ENCODE measurements around the gene DCLRE1C. TPM values are rescaled to one million over a fixed set of nuclear protein-coding genes. Genes with fewer than 3 reads are reported as not detected.
"Not testable (repeated sequence)": the region's sequence is repeated elsewhere in the genome, so short reads cannot be mapped to it uniquely, and the experiment has no call there.

Gene DCLRE1C
- total and polyA plus RNA-seq, 4 donors: 10.0 to 14.2 (median 13.3) TPM

GRCh38 chr10:14947268-14947667 is 6.6 kb downstream of the DCLRE1C start:
- WGBS (ENCODE audit: insufficient coverage): 91% methylated on average over 1 of the region's 1 CpG
- no peak for DNase-seq (ENCODE audit: low read depth in 4 of 6, low spot score in 6 of 6)
- Histone ChIP-seq H3K4me3 (ENCODE audit: low read depth, low read length) (no peak overlapping the region), H3K4me1 (ENCODE audit: control insufficient read depth, insufficient read depth, low read length) (no peaks in the 10 kb centered on the region), H3K9me3 (ENCODE audit: control insufficient read depth, insufficient read depth, low read length) (no peaks in the 10 kb centered on the region), H3K27me3 (ENCODE audit: control insufficient read depth, insufficient read depth, low read length) (no peaks in the 10 kb centered on the region), H3K36me3 (ENCODE audit: control insufficient read depth, insufficient read depth, low read length) (peaks cover 25% of the 10 kb centered on the region), H3K27ac (ENCODE audit: low read depth, low read length) (no peak overlapping the region)

GRCh38 chr10:14945108-14945507 is 8.8 kb downstream of the DCLRE1C start:
- no peak overlapping the region for H3K4me3 ChIP-seq (ENCODE audit: low read depth, low read length)
- no peaks in the 10 kb centered on the region for H3K27me3 ChIP-seq (ENCODE audit: control insufficient read depth, insufficient read depth, low read length)
- no peaks in the 10 kb centered on the region for H3K9me3 ChIP-seq (ENCODE audit: control insufficient read depth, insufficient read depth, low read length)
- DNase-seq (ENCODE audit: low read depth in 4 of 6, low spot score in 6 of 6): no peak
- H3K36me3 ChIP-seq (ENCODE audit: control insufficient read depth, insufficient read depth, low read length): peaks cover 29% of the 10 kb centered on the region
- no peak overlapping the region for H3K27ac ChIP-seq (ENCODE audit: low read depth, low read length)
- H3K4me1 ChIP-seq (ENCODE audit: control insufficient read depth, insufficient read depth, low read length): no peaks in the 10 kb centered on the region
- 100% methylated on average over 1 of the region's 5 CpGs for WGBS (ENCODE audit: insufficient coverage)

GRCh38 chr10:14942950-14943338 is 11.0 kb downstream of the DCLRE1C start:
- H3K27me3 ChIP-seq (ENCODE audit: control insufficient read depth, insufficient read depth, low read length); H3K27ac ChIP-seq (ENCODE audit: low read depth, low read length); H3K9me3 ChIP-seq (ENCODE audit: control insufficient read depth, insufficient read depth, low read length); H3K4me1 ChIP-seq (ENCODE audit: control insufficient read depth, insufficient read depth, low read length); H3K4me3 ChIP-seq (ENCODE audit: low read depth, low read length); DNase-seq (ENCODE audit: low read depth in 4 of 6, low spot score in 6 of 6): not testable (repeated sequence)
- peaks cover 27% of the 10 kb centered on the region for H3K36me3 ChIP-seq (ENCODE audit: control insufficient read depth, insufficient read depth, low read length)
- WGBS (ENCODE audit: insufficient coverage): no CpG with 5 or more reads among the region's 7 CpGs

- not testable (repeated sequence) for H3K4me3 ChIP-seq (ENCODE audit: low read depth, low read length); H3K9me3 ChIP-seq (ENCODE audit: control insufficient read depth, insufficient read depth, low read length); DNase-seq (ENCODE audit: low read depth in 4 of 6, low spot score in 6 of 6); H3K27me3 ChIP-seq (ENCODE audit: control insufficient read depth, insufficient read depth, low read length); H3K27ac ChIP-seq (ENCODE audit: low read depth, low read length); H3K4me1 ChIP-seq (ENCODE audit: control insufficient read depth, insufficient read depth, low read length)
- peaks cover 25% of the 10 kb centered on the region for H3K36me3 ChIP-seq (ENCODE audit: control insufficient read depth, insufficient read depth, low read length)
- 93% methylated on average over 3 of the region's 17 CpGs for WGBS (ENCODE audit: insufficient coverage)
Measured at GRCh38 chr10:14942147-14942949, 11.5 kb downstream of the DCLRE1C start.

- not testable (repeated sequence) for H3K27me3 ChIP-seq (ENCODE audit: control insufficient read depth, insufficient read depth, low read length); H3K4me1 ChIP-seq (ENCODE audit: control insufficient read depth, insufficient read depth, low read length); H3K9me3 ChIP-seq (ENCODE audit: control insufficient read depth, insufficient read depth, low read length); H3K4me3 ChIP-seq (ENCODE audit: low read depth, low read length); DNase-seq (ENCODE audit: low read depth in 4 of 6, low spot score in 6 of 6); H3K27ac ChIP-seq (ENCODE audit: low read depth, low read length)
- 83% methylated on average over 1 of the region's 5 CpGs for WGBS (ENCODE audit: insufficient coverage)
- H3K36me3 ChIP-seq (ENCODE audit: control insufficient read depth, insufficient read depth, low read length): peaks cover 16% of the 10 kb centered on the region
Measured at GRCh38 chr10:14938971-14939370, 14.9 kb downstream of the DCLRE1C start.

GRCh38 chr10:14936584-14936983 is 17.3 kb downstream of the DCLRE1C start:
- Histone ChIP-seq H3K36me3 (ENCODE audit: control insufficient read depth, insufficient read depth, low read length) (peaks cover 22% of the 10 kb centered on the region), H3K27ac (ENCODE audit: low read depth, low read length) (no peak overlapping the region), H3K4me3 (ENCODE audit: low read depth, low read length) (no peak overlapping the region), H3K9me3 (ENCODE audit: control insufficient read depth, insufficient read depth, low read length) (no peaks in the 10 kb centered on the region), H3K27me3 (ENCODE audit: control insufficient read depth, insufficient read depth, low read length) (no peaks in the 10 kb centered on the region), H3K4me1 (ENCODE audit: control insufficient read depth, insufficient read depth, low read length) (no peaks in the 10 kb centered on the region)
- no peak for DNase-seq (ENCODE audit: low read depth in 4 of 6, low spot score in 6 of 6)
- WGBS (ENCODE audit: insufficient coverage): 100% methylated on average over 1 of the region's 2 CpGs

- H3K9me3 ChIP-seq (ENCODE audit: control insufficient read depth, insufficient read depth, low read length): no peaks in the 10 kb centered on the region
- 90% methylated on average over 1 of the region's 10 CpGs for WGBS (ENCODE audit: insufficient coverage)
- no peak for DNase-seq (ENCODE audit: low read depth in 4 of 6, low spot score in 6 of 6)
- H3K4me1 ChIP-seq (ENCODE audit: control insufficient read depth, insufficient read depth, low read length): no peaks in the 10 kb centered on the region
- H3K4me3 ChIP-seq (ENCODE audit: low read depth, low read length): no peak overlapping the region
- H3K27ac ChIP-seq (ENCODE audit: low read depth, low read length): no peak overlapping the region
- H3K36me3 ChIP-seq (ENCODE audit: control insufficient read depth, insufficient read depth, low read length): peaks cover 36% of the 10 kb centered on the region
- H3K27me3 ChIP-seq (ENCODE audit: control insufficient read depth, insufficient read depth, low read length): no peaks in the 10 kb centered on the region
Measured at GRCh38 chr10:14930610-14931009, 23.3 kb downstream of the DCLRE1C start.

GRCh38 chr10:14926722-14927416 is 27.0 kb downstream of the DCLRE1C start:
- Histone ChIP-seq H3K4me3 (ENCODE audit: low read depth, low read length) (no peak overlapping the region), H3K36me3 (ENCODE audit: control insufficient read depth, insufficient read depth, low read length) (peaks cover 24% of the 10 kb centered on the region), H3K4me1 (ENCODE audit: control insufficient read depth, insufficient read depth, low read length) (no peaks in the 10 kb centered on the region), H3K9me3 (ENCODE audit: control insufficient read depth, insufficient read depth, low read length) (no peaks in the 10 kb centered on the region), H3K27me3 (ENCODE audit: control insufficient read depth, insufficient read depth, low read length) (no peaks in the 10 kb centered on the region), H3K27ac (ENCODE audit: low read depth, low read length) (no peak overlapping the region)
- 92% methylated on average over 7 of the region's 13 CpGs for WGBS (ENCODE audit: insufficient coverage)
- DNase-seq (ENCODE audit: low read depth in 4 of 6, low spot score in 6 of 6): no peak

- H3K4me1 ChIP-seq (ENCODE audit: control insufficient read depth, insufficient read depth, low read length): no peaks in the 10 kb centered on the region
- peaks cover 22% of the 10 kb centered on the region for H3K36me3 ChIP-seq (ENCODE audit: control insufficient read depth, insufficient read depth, low read length)
- H3K9me3 ChIP-seq (ENCODE audit: control insufficient read depth, insufficient read depth, low read length): no peaks in the 10 kb centered on the region
- DNase-seq (ENCODE audit: low read depth in 4 of 6, low spot score in 6 of 6): no peak
- no peak overlapping the region for H3K27ac ChIP-seq (ENCODE audit: low read depth, low read length)
- H3K27me3 ChIP-seq (ENCODE audit: control insufficient read depth, insufficient read depth, low read length): no peaks in the 10 kb centered on the region
- no peak overlapping the region for H3K4me3 ChIP-seq (ENCODE audit: low read depth, low read length)
- 89% methylated on average over 3 of the region's 8 CpGs for whole genome bisulfite sequencing (ENCODE audit: insufficient coverage)
Measured at GRCh38 chr10:14926061-14926470, 27.8 kb downstream of the DCLRE1C start.

GRCh38 chr10:14925268-14925667 is 28.6 kb downstream of the DCLRE1C start:
- H3K27ac ChIP-seq (ENCODE audit: low read depth, low read length): no peak overlapping the region
- H3K27me3 ChIP-seq (ENCODE audit: control insufficient read depth, insufficient read depth, low read length): no peaks in the 10 kb centered on the region
- no peak overlapping the region for H3K4me3 ChIP-seq (ENCODE audit: low read depth, low read length)
- H3K36me3 ChIP-seq (ENCODE audit: control insufficient read depth, insufficient read depth, low read length): peaks cover 24% of the 10 kb centered on the region
- WGBS (ENCODE audit: insufficient coverage): no CpG with 5 or more reads among the region's 2 CpGs
- no peak for DNase-seq (ENCODE audit: low read depth in 4 of 6, low spot score in 6 of 6)
- no peaks in the 10 kb centered on the region for H3K4me1 ChIP-seq (ENCODE audit: control insufficient read depth, insufficient read depth, low read length)
- H3K9me3 ChIP-seq (ENCODE audit: control insufficient read depth, insufficient read depth, low read length): no peaks in the 10 kb centered on the region
